BLaER1 treated with 17β-estradiol and CSF1 and Interleukin-3, amounts not matched to agents 10 nM and 100 nM (cell line): ENCODE data around the gene TF.

Experiments
- H3K27ac ChIP-seq, 11 experiments: shearing (Covaris generic); formaldehyde crosslinking; 2 replicates each; pipeline ENCODE4 v1.8.1; 2022
- H3K27me3 ChIP-seq, 11 experiments: shearing (Covaris generic); formaldehyde crosslinking; 2 replicates each; pipeline ENCODE4 v1.8.1; 2022
- H3K36me3 ChIP-seq, 11 experiments: shearing (Covaris generic); formaldehyde crosslinking; 2 replicates each; pipeline ENCODE4 v1.8.1; 2022
- H3K4me1 ChIP-seq, 10 experiments: shearing (Covaris generic); formaldehyde crosslinking; 2 replicates each; pipeline ENCODE4 v1.8.1; 2022
- H3K4me2 ChIP-seq, 11 experiments: shearing (Covaris generic); formaldehyde crosslinking; 2 replicates each; pipeline ENCODE4 v1.8.1; 2022
- H3K4me3 ChIP-seq, 10 experiments: shearing (Covaris generic); formaldehyde crosslinking; 2 replicates each; pipeline ENCODE4 v1.8.1; 2022
- H3K9ac ChIP-seq, 11 experiments: shearing (Covaris generic); formaldehyde crosslinking; 2 replicates each; pipeline ENCODE4 v1.8.1; 2022
- H3K9me3 ChIP-seq, 11 experiments: shearing (Covaris generic); formaldehyde crosslinking; replicated peaks in 1 of 11; 2 replicates each; pipeline ENCODE4 v1.8.1; 2022
- H4K20me1 ChIP-seq, 11 experiments: shearing (Covaris generic); formaldehyde crosslinking; 2 replicates each; pipeline ENCODE4 v1.8.1; 2022
- Cebpa-rat ChIP-seq, 11 experiments: shearing (Covaris generic); IDR thresholded peaks; 2 replicates each; pipeline ENCODE4 v1.8.1; 2022

Gene TF

DNA sequence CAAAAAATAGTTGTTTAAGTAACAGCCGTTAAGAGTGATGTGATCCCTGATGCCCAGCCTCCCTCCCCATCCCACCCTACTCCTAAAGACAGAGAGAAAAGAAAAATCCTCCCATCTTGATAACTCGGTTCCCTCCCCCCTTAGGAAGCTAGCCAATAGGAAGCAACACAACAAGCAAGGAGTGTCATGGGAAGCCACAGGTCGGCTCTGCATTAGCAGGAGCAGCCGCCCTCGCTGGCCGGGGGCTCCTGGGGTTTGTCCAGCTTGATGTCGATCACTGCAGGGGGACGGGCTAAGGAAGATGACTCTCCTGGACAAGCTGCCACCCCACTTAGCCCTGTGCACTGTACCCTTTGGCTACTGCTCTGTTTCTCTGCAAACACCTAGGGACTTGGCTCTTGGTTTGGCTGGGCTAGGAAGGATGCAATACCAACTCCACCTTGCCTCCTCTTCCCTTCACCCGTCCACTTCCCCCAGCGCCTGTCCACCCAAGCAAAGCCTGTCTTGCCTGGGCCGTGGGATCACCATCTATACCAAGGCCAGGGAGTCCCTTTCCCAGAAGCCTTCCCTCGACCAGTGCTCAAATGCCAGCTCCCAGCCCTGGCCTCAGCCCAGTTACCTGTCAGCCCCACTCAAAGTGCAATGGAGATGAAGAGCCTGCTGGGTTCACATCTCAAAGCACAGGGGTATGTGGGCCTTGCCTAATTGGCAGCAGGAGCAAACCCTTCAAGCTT is 82.5 kb downstream of the TF start:
- no peak overlapping the region for H3K9ac ChIP-seq
- H3K4me2 ChIP-seq: peak overlapping the region in 5 of 11 experiments; percentile 3 to 33 (median 30); a peak in 5 of 22 replicates
- no peak for TF ChIP-seq Cebpa-rat (IDR thresholded peaks at IDR 0.05)
- H3K4me3 ChIP-seq: no peak overlapping the region
- no peaks in the 10 kb centered on the region for H3K27me3 ChIP-seq
- no peaks in the 10 kb centered on the region for H3K9me3 ChIP-seq
- H3K27ac ChIP-seq: no peak overlapping the region
- H4K20me1 ChIP-seq: peaks cover 0 to under 1% (median 0%) of the 10 kb centered on the region in 11 experiments; a peak in 1 of 22 replicates
- peaks cover 0 to 20% (median 3%) of the 10 kb centered on the region in 10 experiments; a peak in 10 of 20 replicates for H3K4me1 ChIP-seq
- H3K36me3 ChIP-seq: peaks cover 11 to 35% (median 28%) of the 10 kb centered on the region in 11 experiments; a peak in 21 of 22 replicates

DNA sequence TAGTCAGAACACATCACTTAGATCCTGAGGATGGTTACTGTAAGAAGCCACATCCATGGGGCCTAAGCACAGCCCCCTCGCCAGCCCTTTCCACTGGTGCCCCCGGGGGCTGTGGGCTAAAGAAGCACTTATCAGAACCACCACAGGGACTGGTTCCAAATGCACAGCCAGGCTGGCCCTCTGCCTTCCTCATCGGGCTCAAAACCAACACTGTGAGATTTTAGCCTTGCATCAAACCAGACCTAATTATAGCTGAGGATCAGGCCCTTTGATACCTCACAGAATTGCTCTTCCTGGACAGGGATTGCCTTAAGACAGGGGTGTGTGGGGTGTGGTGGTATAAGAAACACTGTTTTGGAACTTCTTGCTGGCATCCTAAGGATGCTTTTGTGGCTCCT is 83.1 kb downstream of the TF start:
- Histone ChIP-seq H3K4me2 (peak overlapping the region in 5 of 11 experiments; percentile 3 to 33 (median 30); a peak in 5 of 22 replicates), H3K9ac (no peak overlapping the region), H3K36me3 (peaks cover 5 to 30% (median 22%) of the 10 kb centered on the region in 11 experiments; a peak in 21 of 22 replicates), H4K20me1 (no peaks in the 10 kb centered on the region), H3K27ac (no peak overlapping the region), H3K27me3 (no peaks in the 10 kb centered on the region), H3K4me1 (peaks cover 0 to 14% (median 2%) of the 10 kb centered on the region in 10 experiments; a peak in 8 of 20 replicates), H3K4me3 (no peak overlapping the region), H3K9me3 (no peaks in the 10 kb centered on the region)
- no peak for TF ChIP-seq Cebpa-rat (IDR thresholded peaks at IDR 0.05)

DNA sequence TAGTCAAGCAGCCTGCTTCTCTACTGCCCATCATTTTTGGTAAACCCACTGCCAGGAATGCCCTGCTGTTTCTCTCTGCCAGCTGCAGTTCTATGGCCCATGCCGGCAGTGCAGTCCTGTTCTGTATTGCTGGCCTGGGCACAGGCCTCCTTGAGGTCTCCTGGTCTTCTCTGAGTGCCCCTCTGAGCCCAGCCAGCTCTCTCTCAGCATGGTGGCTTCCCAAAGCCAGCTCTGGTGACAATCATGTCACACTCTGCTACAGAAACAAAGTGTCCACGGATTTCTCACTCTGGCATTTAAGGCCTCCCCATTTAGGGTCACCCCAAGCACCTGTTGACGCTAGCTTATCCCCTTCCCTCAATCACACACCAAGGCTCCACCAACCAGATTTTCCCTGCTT is 83.9 kb downstream of the TF start:
- H3K4me1 ChIP-seq: peaks cover 0 to 14% (median 2%) of the 10 kb centered on the region in 10 experiments; a peak in 8 of 20 replicates
- TF ChIP-seq Cebpa-rat (IDR thresholded peaks at IDR 0.05): no peak
- no peak overlapping the region for H3K4me2 ChIP-seq
- H3K9ac ChIP-seq: no peak overlapping the region
- no peaks in the 10 kb centered on the region for H4K20me1 ChIP-seq
- H3K36me3 ChIP-seq: peaks cover 2 to 22% (median 14%) of the 10 kb centered on the region in 11 experiments; a peak in 20 of 22 replicates
- H3K9me3 ChIP-seq: no peaks in the 10 kb centered on the region
- no peak overlapping the region for H3K4me3 ChIP-seq
- no peak overlapping the region for H3K27ac ChIP-seq
- H3K27me3 ChIP-seq: no peaks in the 10 kb centered on the region

DNA sequence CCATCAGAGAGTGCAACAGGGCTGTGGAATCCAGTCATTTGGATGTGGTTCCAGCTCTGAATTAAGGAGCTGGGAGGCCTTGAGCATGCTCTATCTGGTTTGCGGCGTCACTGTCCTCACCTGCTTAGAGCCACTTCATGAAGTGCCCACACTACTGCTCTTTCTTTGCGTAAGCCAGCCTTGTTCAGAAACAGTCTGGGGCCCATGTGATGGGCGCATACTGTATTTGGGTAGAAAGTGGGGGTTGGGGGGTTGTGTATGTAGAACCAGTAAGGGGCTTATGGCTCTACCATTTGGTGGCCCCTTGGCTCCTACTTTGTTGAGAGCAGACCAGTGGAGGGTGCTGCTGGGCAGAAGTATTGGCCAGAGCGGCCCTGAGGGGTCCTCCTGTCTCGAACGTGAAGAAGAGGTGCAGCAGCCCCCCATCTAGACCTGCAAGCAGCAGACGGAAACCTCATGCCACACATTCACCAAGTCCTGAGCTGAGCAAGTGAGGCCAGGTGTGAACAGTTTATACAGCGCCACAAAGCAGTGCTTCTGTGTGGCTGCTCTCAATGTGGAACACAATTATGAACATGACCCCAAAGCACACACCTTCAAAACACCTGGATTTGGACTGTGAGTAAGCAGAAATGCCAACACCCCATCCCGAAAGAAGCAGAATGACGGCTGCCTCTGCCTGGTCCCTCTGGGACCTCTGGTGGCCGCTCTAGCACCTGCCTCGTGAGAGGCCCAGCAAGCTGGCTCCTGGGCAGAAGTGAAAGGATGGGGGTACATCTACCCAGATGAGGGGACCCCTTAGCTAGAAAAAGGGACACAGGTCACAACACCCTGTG is 86.0 kb downstream of the TF start:
- Histone ChIP-seq H3K9ac (no peak overlapping the region), H4K20me1 (no peaks in the 10 kb centered on the region), H3K4me2 (peak overlapping the region in 1 of 11 experiments; percentile 5; a peak in 1 of 22 replicates), H3K27me3 (no peaks in the 10 kb centered on the region), H3K9me3 (no peaks in the 10 kb centered on the region), H3K4me3 (no peak overlapping the region), H3K27ac (no peak overlapping the region), H3K36me3 (0 out of 22 replicates have a peak, but pooled peaks cover 0 to under 1% (median 0%) of the 10 kb centered on the region in 11 experiments), H3K4me1 (peaks cover 0 to 14% (median 2%) of the 10 kb centered on the region in 10 experiments; a peak in 8 of 20 replicates)
- no peak for TF ChIP-seq Cebpa-rat (IDR thresholded peaks at IDR 0.05)

DNA sequence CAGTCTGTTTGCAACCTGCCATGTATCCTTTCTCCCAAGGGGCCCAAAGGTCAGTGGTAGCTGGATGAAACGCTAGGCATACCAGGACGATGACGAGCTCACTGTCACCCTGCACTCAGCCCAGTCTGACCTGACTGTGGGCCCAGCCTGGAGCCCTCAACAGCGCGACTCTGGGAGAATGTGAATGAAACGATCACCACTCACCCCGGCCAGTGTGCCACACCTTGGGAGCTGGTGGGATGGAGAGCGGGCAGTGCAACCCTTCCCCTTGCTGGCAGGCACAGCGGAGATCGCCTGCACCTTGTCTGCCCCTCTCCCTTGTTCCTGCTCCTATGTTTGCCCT is 86.6 kb downstream of the TF start:
- H3K4me2 ChIP-seq: 0 out of 22 replicates have a peak overlapping the region, but pooled peaks of 1 of the 11 experiments have one; percentile 5
- no peak overlapping the region for H3K9ac ChIP-seq
- H3K27ac ChIP-seq: no peak overlapping the region
- H4K20me1 ChIP-seq: no peaks in the 10 kb centered on the region
- peaks cover 0 to 18% (median 7%) of the 10 kb centered on the region in 10 experiments; a peak in 12 of 20 replicates for H3K4me1 ChIP-seq
- H3K27me3 ChIP-seq: no peaks in the 10 kb centered on the region
- no peaks in the 10 kb centered on the region for H3K9me3 ChIP-seq
- no peaks in the 10 kb centered on the region for H3K36me3 ChIP-seq
- TF ChIP-seq Cebpa-rat (IDR thresholded peaks at IDR 0.05): no peak
- no peak overlapping the region for H3K4me3 ChIP-seq

DNA sequence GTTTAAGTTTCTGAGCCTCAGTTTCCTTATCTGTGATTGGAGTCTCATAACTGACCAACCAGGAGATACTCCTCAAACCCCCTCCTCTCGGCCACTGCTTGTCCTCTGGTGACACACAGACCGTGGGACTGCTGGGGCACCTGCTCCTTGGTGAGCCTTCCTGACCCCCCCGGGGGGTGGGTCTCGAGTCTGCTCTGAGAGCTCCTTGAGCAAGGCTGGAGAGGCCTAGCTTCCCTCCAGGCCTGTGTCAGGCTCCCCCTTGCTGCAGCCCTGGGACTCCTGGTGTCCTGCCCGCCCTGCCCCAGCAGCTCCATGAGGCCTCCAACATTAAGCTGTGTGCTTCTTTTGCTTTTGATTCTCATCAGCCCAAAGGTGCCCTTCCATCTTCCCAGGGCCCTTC is 87.1 kb downstream of the TF start:
- Histone ChIP-seq H3K9ac (no peak overlapping the region), H3K4me2 (no peak overlapping the region), H3K4me3 (no peak overlapping the region), H3K27me3 (no peaks in the 10 kb centered on the region), H4K20me1 (no peaks in the 10 kb centered on the region), H3K27ac (no peak overlapping the region), H3K9me3 (no peaks in the 10 kb centered on the region), H3K36me3 (no peaks in the 10 kb centered on the region), H3K4me1 (peaks cover 0 to 23% (median 12%) of the 10 kb centered on the region in 10 experiments; a peak in 12 of 20 replicates)
- no peak for TF ChIP-seq Cebpa-rat (IDR thresholded peaks at IDR 0.05)

DNA sequence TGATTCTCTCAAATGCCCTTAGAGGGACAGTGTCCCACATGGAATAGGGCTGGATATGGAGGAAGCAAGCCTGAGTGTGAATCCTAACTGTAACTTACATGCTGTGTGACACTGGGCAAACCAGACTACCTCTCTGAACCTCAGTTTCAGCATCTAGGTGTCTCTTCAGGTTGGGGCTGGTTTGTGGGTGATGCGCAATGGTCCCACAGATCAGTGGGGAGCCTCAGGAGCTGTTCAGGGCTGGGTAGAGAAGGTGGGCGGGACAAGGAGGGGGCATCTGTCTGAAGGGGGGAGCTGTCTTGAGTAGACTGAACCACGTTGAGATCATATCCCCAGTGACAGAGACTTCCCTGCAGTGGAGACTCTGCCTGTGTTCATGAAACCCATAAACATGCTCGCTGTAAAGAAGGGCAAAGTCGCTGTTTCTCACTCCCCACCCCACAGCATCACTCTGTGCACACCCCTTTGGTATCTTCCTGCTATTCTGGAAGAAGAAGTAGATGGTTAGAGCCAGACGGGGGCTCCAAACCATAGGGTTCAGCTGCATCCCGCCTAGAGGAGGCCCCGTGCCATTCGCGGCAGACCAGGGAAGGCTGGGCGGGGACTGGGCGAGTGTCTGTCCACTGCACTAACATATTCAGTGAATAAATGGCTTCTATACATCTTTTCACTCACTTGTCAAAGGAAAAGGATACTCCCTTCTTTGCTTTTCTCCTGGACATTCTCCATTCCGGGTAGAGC is 87.9 kb downstream of the TF start:
- H3K9ac ChIP-seq: no peak overlapping the region
- no peak for TF ChIP-seq Cebpa-rat (IDR thresholded peaks at IDR 0.05)

DNA sequence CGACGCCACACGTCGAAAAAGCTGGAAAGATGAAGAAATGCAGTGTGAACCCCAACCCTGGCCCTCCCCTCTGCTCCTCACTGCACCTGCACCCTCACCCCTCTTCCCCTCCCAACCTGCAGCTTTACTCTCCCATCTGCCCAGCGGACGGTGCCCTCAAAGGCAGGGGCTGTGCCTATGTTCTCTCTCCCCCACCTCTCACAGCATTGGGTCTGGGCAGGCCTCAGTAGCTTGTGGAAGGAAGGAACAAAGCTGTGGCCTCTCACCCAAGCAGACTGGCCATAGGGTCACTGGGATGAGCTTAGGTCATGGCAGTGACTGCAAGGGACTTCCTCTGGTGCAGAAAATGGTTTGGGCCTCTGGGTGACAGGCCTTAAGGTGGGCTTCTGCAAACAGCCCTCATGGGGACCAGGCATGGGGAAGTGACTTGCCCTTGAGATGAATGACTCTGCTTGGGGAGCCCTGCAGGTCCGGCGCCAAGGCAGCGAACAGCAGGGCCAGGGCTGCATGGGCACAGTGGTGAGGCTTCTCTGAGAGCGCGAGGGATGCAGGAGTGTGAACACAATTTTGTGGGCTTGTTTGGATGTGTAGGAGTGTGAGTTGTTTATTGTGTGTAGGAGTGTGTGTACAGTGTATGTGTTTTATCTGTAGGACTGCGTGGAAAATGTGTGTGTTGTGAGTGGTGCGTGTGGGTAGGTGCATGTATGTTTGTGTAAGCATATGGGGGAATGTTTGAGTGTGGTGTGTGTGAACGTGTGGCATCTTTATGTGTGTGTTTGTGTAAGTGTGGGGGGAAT is 88.6 kb downstream of the TF start:
- H3K27me3 ChIP-seq: no peaks in the 10 kb centered on the region
- H3K4me3 ChIP-seq: no peak overlapping the region
- no peaks in the 10 kb centered on the region for H3K36me3 ChIP-seq
- H3K4me2 ChIP-seq: no peak overlapping the region
- no peaks in the 10 kb centered on the region for H3K9me3 ChIP-seq
- H3K4me1 ChIP-seq: peaks cover 0 to 19% (median 9%) of the 10 kb centered on the region in 10 experiments; a peak in 12 of 20 replicates
- H3K9ac ChIP-seq: no peak overlapping the region
- TF ChIP-seq Cebpa-rat (IDR thresholded peaks at IDR 0.05): no peak
- H4K20me1 ChIP-seq: no peaks in the 10 kb centered on the region
- H3K27ac ChIP-seq: no peak overlapping the region

More for the DNA sequence above, 87.9 kb downstream of the TF start:
- H3K9me3 ChIP-seq: no peaks in the 10 kb centered on the region
- no peak overlapping the region for H3K4me3 ChIP-seq
- peaks cover 0 to 22% (median 12%) of the 10 kb centered on the region in 10 experiments; a peak in 12 of 20 replicates for H3K4me1 ChIP-seq
- no peak overlapping the region for H3K4me2 ChIP-seq
- no peaks in the 10 kb centered on the region for H3K27me3 ChIP-seq
- H3K36me3 ChIP-seq: no peaks in the 10 kb centered on the region
- no peak overlapping the region for H3K27ac ChIP-seq
- H4K20me1 ChIP-seq: no peaks in the 10 kb centered on the region
